ENCODE data around the gene RAMP1.

DNA sequence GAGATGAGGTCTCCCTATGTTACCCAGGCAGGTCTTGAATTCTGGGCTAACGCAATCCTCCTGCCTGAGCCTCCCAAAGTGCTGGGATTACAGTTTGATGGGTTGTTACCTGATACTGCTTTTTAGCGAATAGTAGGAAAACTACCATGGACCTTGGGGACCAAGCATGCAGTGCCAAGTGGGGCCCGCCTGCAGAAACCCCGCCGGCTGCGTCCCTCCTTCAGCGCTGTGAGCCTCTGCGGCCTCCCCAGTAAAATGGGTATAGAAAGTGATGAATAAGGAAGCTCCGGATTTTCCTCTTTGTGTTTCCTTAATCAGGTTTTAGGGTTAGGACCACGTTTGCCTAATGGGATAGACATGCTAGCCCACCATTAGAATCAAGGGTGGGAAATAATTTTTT is 30.4 kb downstream of the RAMP1 start:
- TF ChIP-seq CTCF (IDR thresholded peaks at IDR 0.05) (no peak), POLR2A (IDR thresholded peaks at IDR 0.05) (no peak)
